ENCODE measurements around the gene DNAAF1.

- TF ChIP-seq EZH2phosphoT487 (IDR thresholded peaks at IDR 0.05; ENCODE audit: insufficient read depth, low read depth) (no peak), EZH2 (IDR thresholded peaks at IDR 0.05; ENCODE audit: insufficient read depth, poor library complexity, severe bottlenecking) (no peak)
These were observed 20.6 kb upstream of the DNAAF1 start for GRCh38 chr16:84124257-84125073.

All from GM23248 (cell line).